Stomach (tissue), 4 donors: ENCODE measurements around the gene PKP4.

Source experiments
- POLR2AphosphoS5 ChIP-seq, 3 donors: sonication (generic); formaldehyde crosslinking; IDR thresholded peaks; one replicate each; pipeline ENCODE4 v1.6.1; 2016; ENCODE audit warnings: antibody characterized with exemption in 3 of 3
- TF ChIP-seq, protein P1 (sequence below), 7 experiments: fragments of 450-650 bp in 4 of 7; fragments of 200-600 bp in 3 of 7; sonication (generic) in 3 of 7; IDR thresholded peaks; one replicate each; pipeline ENCODE4 v1.5.1; 2016 to 2019; ENCODE audit warnings: antibody characterized with exemption in 7 of 7, control low read depth in 2 of 7, mild to moderate bottlenecking in 1 of 7

DNA sequence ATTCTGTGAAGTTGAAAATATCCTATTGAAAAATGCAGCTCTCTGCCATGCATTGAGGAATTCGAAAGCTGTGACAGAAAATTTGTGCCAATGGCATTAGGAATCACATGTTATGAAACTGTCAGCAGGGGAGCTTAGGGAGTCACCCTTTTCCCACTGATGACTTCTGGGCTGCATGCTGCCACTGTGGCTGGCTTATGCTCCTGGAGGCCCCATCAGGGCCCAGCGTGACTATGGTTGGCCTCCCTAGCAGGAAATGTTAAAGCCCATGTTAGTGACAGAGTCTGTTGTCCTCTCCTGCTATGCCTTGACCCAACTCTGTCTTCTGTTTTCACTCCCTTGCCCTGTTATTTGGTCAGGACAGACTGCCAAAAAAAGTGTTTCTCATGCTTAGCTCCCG is 198.9 kb downstream of the PKP4 start:
- TF ChIP-seq, protein P1, sequence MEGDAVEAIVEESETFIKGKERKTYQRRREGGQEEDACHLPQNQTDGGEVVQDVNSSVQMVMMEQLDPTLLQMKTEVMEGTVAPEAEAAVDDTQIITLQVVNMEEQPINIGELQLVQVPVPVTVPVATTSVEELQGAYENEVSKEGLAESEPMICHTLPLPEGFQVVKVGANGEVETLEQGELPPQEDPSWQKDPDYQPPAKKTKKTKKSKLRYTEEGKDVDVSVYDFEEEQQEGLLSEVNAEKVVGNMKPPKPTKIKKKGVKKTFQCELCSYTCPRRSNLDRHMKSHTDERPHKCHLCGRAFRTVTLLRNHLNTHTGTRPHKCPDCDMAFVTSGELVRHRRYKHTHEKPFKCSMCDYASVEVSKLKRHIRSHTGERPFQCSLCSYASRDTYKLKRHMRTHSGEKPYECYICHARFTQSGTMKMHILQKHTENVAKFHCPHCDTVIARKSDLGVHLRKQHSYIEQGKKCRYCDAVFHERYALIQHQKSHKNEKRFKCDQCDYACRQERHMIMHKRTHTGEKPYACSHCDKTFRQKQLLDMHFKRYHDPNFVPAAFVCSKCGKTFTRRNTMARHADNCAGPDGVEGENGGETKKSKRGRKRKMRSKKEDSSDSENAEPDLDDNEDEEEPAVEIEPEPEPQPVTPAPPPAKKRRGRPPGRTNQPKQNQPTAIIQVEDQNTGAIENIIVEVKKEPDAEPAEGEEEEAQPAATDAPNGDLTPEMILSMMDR (IDR thresholded peaks at IDR 0.05), result no peak
- no peak for TF ChIP-seq POLR2AphosphoS5 (IDR thresholded peaks at IDR 0.05)
